HL-60 (cell line): ENCODE data around the gene CAMTA1.

ENCODE experiments used
- GABPA ChIP-seq: IDR thresholded peaks from 2 replicates; pipeline ENCODE4 v1.6.1; 2012; ENCODE audit warnings: low read depth
- POLR2AphosphoS5 ChIP-seq: IDR thresholded peaks from 2 replicates; pipeline ENCODE4 v1.6.1; 2012; ENCODE audit warnings: low read depth
- SPI1 ChIP-seq: IDR thresholded peaks from 2 replicates; pipeline ENCODE4 v1.6.1; 2012; ENCODE audit warnings: low read depth, mild to moderate bottlenecking, borderline replicate concordance
- TF ChIP-seq, protein P1 (sequence below): IDR thresholded peaks from one replicate; pipeline ENCODE4 v1.5.1; 2011; ENCODE audit warnings: low read length, control low read depth, inconsistent platforms; ENCODE audit not compliant: insufficient read depth

DNA sequence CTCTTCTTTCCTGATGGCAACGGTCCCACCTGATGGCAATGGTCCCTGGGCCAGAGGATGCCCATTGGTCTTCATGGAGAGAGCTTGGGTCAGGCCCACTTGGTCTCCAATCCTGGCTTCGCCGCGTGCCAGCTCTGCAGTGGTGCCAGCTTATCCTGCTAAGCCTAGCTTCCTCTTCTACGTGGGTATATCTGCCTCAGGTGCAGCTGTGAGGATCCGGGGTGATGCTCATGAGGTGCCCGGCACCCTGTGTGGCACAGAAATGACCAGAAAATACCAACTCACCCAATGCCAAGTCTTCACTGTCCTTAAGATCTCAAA lies 437.4 kb downstream of the CAMTA1 start:
- TF ChIP-seq POLR2AphosphoS5, result no peak
- TF ChIP-seq, protein P1, sequence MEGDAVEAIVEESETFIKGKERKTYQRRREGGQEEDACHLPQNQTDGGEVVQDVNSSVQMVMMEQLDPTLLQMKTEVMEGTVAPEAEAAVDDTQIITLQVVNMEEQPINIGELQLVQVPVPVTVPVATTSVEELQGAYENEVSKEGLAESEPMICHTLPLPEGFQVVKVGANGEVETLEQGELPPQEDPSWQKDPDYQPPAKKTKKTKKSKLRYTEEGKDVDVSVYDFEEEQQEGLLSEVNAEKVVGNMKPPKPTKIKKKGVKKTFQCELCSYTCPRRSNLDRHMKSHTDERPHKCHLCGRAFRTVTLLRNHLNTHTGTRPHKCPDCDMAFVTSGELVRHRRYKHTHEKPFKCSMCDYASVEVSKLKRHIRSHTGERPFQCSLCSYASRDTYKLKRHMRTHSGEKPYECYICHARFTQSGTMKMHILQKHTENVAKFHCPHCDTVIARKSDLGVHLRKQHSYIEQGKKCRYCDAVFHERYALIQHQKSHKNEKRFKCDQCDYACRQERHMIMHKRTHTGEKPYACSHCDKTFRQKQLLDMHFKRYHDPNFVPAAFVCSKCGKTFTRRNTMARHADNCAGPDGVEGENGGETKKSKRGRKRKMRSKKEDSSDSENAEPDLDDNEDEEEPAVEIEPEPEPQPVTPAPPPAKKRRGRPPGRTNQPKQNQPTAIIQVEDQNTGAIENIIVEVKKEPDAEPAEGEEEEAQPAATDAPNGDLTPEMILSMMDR, result no peak
- TF ChIP-seq GABPA, result no peak
- TF ChIP-seq SPI1, result no peak
